ENCODE results near the gene RASL10B.

Gene RASL10B

DNA sequence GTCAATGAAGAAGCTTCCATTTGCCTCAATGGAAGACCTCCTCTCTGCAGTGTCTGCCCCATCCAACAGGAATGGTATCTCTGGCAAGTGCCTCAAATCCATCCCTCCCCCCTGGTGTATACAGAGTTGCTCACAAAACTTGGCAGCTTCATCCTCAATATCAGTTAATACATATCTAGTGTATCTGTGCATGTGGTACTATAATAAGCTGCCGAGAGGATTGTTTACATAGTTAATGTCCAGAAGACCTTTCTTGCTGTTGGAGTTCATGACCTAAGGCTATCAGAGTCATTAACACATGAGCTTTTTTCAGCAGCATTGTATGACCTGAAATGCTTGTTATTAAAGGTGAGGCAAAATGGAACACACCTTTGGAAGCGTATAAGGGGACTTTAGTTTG, 14.0 kb upstream of the RASL10B start:
- H3K27ac ChIP-seq, result no peak overlapping the region
- no peak overlapping the region for H3K4me3 ChIP-seq (ENCODE audit: low read depth in 1 of 2, low read length in 1 of 2)
- H3K27me3 ChIP-seq, result no peaks in the 10 kb centered on the region
- H3K9me3 ChIP-seq, result no peaks in the 10 kb centered on the region
- TF ChIP-seq, protein P1, sequence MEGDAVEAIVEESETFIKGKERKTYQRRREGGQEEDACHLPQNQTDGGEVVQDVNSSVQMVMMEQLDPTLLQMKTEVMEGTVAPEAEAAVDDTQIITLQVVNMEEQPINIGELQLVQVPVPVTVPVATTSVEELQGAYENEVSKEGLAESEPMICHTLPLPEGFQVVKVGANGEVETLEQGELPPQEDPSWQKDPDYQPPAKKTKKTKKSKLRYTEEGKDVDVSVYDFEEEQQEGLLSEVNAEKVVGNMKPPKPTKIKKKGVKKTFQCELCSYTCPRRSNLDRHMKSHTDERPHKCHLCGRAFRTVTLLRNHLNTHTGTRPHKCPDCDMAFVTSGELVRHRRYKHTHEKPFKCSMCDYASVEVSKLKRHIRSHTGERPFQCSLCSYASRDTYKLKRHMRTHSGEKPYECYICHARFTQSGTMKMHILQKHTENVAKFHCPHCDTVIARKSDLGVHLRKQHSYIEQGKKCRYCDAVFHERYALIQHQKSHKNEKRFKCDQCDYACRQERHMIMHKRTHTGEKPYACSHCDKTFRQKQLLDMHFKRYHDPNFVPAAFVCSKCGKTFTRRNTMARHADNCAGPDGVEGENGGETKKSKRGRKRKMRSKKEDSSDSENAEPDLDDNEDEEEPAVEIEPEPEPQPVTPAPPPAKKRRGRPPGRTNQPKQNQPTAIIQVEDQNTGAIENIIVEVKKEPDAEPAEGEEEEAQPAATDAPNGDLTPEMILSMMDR (IDR thresholded peaks at IDR 0.05), result no peak
- H3K4me1 ChIP-seq (ENCODE audit: control insufficient read depth in 1 of 2, insufficient read depth in 1 of 2, low read depth in 1 of 2, low read length in 1 of 2), result no peaks in the 10 kb centered on the region
- H3K36me3 ChIP-seq, result peaks cover 86% of the 10 kb centered on the region

DNA sequence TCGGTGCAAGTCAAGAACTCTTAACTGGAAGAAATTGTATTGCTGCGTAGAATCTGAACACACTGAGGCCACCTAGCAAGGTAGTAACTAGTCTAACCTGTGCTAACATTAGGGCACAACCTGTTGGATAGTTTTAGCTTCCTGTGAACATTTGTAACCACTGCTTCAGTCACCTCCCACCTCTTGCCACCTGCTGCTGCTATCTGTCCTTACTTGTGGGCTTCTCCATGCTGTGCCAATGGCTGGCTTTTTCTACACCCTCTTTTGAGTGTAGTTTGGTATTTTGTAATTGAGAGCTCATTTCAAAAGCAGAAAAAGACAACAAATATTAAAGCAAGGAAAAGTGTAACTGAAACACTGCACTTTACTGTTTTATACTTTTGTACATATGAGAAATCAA, 7.7 kb upstream of the RASL10B start:
- no peak overlapping the region for H3K27ac ChIP-seq
- no peak overlapping the region for H3K4me3 ChIP-seq (ENCODE audit: low read depth in 1 of 2, low read length in 1 of 2)
- no peaks in the 10 kb centered on the region for H3K4me1 ChIP-seq (ENCODE audit: control insufficient read depth in 1 of 2, insufficient read depth in 1 of 2, low read depth in 1 of 2, low read length in 1 of 2)
- H3K9me3 ChIP-seq, result no peaks in the 10 kb centered on the region
- TF ChIP-seq, protein P1 (IDR thresholded peaks at IDR 0.05), result no peak
- no peaks in the 10 kb centered on the region for H3K27me3 ChIP-seq
- peaks cover 90% of the 10 kb centered on the region for H3K36me3 ChIP-seq

DNA sequence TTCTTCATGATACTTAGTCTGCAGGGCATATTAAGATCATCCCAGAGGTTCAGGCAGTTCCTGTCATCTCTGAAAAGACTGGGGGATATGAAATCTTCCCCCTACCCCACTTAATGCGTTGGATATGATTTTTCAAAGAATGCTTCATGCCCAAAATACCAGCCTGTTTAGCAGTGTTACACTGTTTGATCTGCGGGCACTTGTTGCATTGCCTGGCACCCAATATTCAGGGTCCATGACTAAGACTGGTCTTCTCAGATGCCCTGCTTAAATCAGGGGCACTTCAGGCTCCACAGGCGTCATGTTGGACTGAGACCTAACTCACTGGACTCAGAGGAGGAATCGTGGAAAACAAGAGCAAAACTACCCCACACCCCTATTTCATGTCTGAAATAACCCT, 6.4 kb upstream of the RASL10B start:
- Histone ChIP-seq H3K27me3 (peaks cover 8% of the 10 kb centered on the region), H3K36me3 (peaks cover 86% of the 10 kb centered on the region), H3K9me3 (no peaks in the 10 kb centered on the region), H3K4me1 (ENCODE audit: control insufficient read depth in 1 of 2, insufficient read depth in 1 of 2, low read depth in 1 of 2, low read length in 1 of 2) (no peaks in the 10 kb centered on the region), H3K4me3 (ENCODE audit: low read depth in 1 of 2, low read length in 1 of 2) (no peak overlapping the region), H3K27ac (no peak overlapping the region)
- TF ChIP-seq, protein P1 (IDR thresholded peaks at IDR 0.05), result no peak

DNA sequence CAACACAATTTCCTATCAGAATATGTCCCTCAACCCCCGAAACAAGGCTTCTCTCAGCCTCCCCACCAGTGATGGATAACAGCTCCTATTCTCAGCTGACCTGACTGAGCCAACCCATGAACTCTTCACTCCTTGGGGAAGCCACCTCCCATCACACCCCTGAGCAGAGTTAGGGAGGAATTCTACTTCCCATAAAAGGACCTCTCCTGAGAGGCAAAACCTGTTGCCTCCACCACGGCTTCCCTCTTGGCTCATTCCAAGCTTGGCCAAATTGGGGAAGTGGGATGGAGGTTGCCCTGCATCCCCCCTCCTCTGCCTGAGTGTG, 5.7 kb upstream of the RASL10B start:
- TF ChIP-seq, protein P1 (IDR thresholded peaks at IDR 0.05), result no peak
- peaks cover 82% of the 10 kb centered on the region for H3K36me3 ChIP-seq
- no peaks in the 10 kb centered on the region for H3K9me3 ChIP-seq
- H3K27ac ChIP-seq, result no peak overlapping the region
- no peaks in the 10 kb centered on the region for H3K4me1 ChIP-seq (ENCODE audit: control insufficient read depth in 1 of 2, insufficient read depth in 1 of 2, low read depth in 1 of 2, low read length in 1 of 2)
- no peak overlapping the region for H3K4me3 ChIP-seq (ENCODE audit: low read depth in 1 of 2, low read length in 1 of 2)
- H3K27me3 ChIP-seq, result peaks cover 15% of the 10 kb centered on the region

DNA sequence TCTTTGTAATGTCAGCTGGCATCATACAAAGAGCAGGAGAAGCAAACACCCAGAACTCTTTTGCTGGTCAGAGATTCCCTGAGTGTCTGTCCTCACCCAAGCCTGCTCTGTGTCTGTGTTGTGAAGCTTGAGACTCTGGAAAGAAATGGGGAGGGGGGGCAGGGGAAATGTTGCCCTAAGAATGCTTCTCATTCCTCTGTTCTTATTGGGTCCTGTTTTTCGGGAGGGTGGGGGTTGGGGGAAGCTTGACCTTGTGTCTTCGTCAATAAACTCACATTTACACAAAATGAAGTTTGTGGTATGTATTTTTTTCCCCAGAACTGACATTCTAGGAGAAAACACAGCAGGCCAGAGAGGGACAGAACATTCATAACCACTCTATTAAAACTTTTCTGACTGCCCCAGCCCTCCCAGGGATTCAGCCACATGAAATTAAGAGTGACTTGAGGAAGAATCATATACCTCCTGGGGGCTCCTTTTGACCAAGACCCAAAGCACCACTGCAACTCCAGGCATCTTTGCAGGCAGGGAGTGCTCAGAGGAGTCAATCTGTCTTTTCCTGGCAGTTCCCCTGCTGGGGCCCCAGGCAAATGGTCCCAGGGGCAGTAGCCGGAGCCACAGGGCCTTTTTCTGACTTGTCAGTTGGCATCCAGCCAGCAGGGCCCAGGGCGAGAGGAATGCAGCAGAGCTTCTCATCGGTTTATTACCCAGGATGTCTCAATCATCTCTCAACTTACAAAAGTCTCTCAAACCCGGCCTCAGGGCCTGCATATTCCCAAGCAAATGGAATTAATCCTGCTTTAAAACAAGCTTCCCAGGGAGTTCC, 5.1 kb upstream of the RASL10B start:
- no peak overlapping the region for H3K4me3 ChIP-seq (ENCODE audit: low read depth in 1 of 2, low read length in 1 of 2)
- H3K36me3 ChIP-seq, result peaks cover 76% of the 10 kb centered on the region
- H3K27me3 ChIP-seq, result peaks cover 21% of the 10 kb centered on the region
- peaks cover 0 to 2% of the 10 kb centered on the region in 2 experiments for H3K4me1 ChIP-seq (ENCODE audit: control insufficient read depth in 1 of 2, insufficient read depth in 1 of 2, low read depth in 1 of 2, low read length in 1 of 2)
- H3K27ac ChIP-seq, result no peak overlapping the region
- H3K9me3 ChIP-seq, result no peaks in the 10 kb centered on the region
- TF ChIP-seq, protein P1 (IDR thresholded peaks at IDR 0.05), result no peak

Data from neutrophil (primary cell).